Measurements from ENCODE around the gene ESD. TPM values are rescaled to one million over a fixed set of nuclear protein-coding genes. Genes with fewer than 3 reads are reported as not detected.
"Not testable (repeated sequence)": the region's sequence is repeated elsewhere in the genome, so short reads cannot be mapped to it uniquely, and the experiment has no call there.

ESD gene
- total RNA-seq, 1 donor from 2014 or later = 72.2 TPM

- ATAC-seq = no peak
Measured at GRCh38 chr13:46783504-46783903, 13.5 kb downstream of the ESD start.

- ATAC-seq = no peak
Measured at GRCh38 chr13:46782691-46783090, 14.3 kb downstream of the ESD start.

GRCh38 chr13:46782066-46782465 is 14.9 kb downstream of the ESD start:
- no peak for ATAC-seq

- no peak for ATAC-seq
Measured at GRCh38 chr13:46778890-46779289, 18.1 kb downstream of the ESD start.

- no peak for ATAC-seq
Measured at GRCh38 chr13:46778095-46778494, 18.9 kb downstream of the ESD start.

GRCh38 chr13:46775385-46776107 is 21.4 kb downstream of the ESD start:
- ATAC-seq = no peak

GRCh38 chr13:46773541-46773940 is 23.4 kb downstream of the ESD start:
- no peak for ATAC-seq

- no peak for ATAC-seq
Measured at GRCh38 chr13:46771693-46772092, 25.3 kb downstream of the ESD start.

GRCh38 chr13:46769925-46770324 is 27.0 kb downstream of the ESD start:
- not testable (repeated sequence) for ATAC-seq

GRCh38 chr13:46761866-46762265 is 35.1 kb downstream of the ESD start:
- no peak for ATAC-seq

- peak; percentile 24 for ATAC-seq
Measured at GRCh38 chr13:46761174-46761573, 35.8 kb downstream of the ESD start.

- ATAC-seq = peak; percentile 59
Measured at GRCh38 chr13:46759846-46760245, 37.1 kb downstream of the ESD start.

GRCh38 chr13:46757640-46758039 is 39.3 kb downstream of the ESD start:
- ATAC-seq = no peak

- peak; percentile 19 for ATAC-seq
Measured at GRCh38 chr13:46756977-46757376, 40.0 kb downstream of the ESD start.

- not testable (repeated sequence) for ATAC-seq
Measured at GRCh38 chr13:46755508-46755907, 41.5 kb downstream of the ESD start.

GRCh38 chr13:46754812-46755211 is 42.1 kb downstream of the ESD start:
- no peak for ATAC-seq

- no peak for ATAC-seq
Measured at GRCh38 chr13:46753917-46754316, 43.0 kb downstream of the ESD start.

GRCh38 chr13:46753137-46753536 is 43.8 kb downstream of the ESD start:
- no peak for ATAC-seq

GRCh38 chr13:46751811-46752635 is 44.9 kb downstream of the ESD start:
- ATAC-seq = no peak

- ATAC-seq = no peak
Measured at GRCh38 chr13:46749951-46750350, 47.0 kb downstream of the ESD start.

GRCh38 chr13:46748300-46748699 is 48.7 kb downstream of the ESD start:
- ATAC-seq = no peak

- ATAC-seq = no peak
Measured at GRCh38 chr13:46747031-46747820, 49.7 kb downstream of the ESD start.

- no peak for ATAC-seq
Measured at GRCh38 chr13:46745706-46746105, 51.3 kb downstream of the ESD start.

All from esophagus mucosa (tissue), 1 donor.